HG03378 (cell line): ENCODE measurements around the gene SMAD3.
"Not testable (repeated sequence)": the region's sequence is repeated elsewhere in the genome, so short reads cannot be mapped to it uniquely, and the experiment has no call there.

Experiments
- ATAC-seq: cut with Tn5 transposase; IDR thresholded peaks from one replicate; pipeline ENCODE4 v1.9.1; 2021; ENCODE audit warnings: mild to moderate bottlenecking, moderate library complexity; ENCODE audit not compliant: unreplicated experiment

SMAD3 gene

DNA sequence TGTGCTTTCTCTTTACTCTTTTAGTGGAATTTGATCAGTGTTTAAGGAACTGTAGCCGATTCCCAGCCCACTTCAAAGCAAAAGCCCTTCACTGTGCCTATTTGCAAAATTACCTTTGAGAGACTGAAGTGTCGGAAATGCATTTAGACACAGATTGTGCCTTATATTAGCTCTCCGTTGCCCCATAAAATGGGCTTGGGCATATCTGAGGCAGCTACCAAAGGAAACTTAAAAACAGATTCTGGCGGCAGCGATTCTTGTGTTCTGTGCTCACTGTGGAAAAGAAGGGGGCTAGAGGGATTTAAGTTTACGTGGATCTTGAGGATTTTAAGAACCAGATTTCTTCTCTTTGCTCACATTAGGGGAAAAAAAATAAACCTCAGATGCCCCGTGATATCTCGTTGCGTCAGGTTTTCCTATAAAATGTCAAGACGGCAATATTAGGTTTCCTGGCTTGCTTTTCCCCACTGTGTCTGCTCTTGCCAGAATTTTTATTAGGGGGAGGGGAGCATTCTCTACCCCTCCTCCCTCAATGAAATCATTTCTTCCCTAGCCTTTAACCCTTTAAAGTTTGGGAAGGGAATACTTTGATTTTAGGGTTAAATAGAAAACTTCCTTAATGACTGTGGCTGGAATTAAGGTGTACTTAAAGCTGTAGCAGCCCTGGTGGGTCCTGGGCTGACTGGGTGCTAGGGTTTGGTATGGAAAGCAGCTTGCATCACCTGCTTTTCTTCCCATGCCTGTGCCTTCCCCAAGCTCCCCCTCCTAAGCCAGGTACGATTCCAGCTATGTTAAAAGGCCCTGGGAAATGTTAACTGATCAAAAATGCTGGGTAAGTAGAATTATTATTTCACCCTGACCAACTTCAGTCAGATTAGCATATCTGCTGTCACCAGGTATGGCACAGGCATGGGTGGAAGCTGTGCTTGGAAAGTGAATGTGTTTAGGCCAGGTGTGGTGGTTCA, 73.8 kb downstream of the SMAD3 start:
- ATAC-seq = no peak

DNA sequence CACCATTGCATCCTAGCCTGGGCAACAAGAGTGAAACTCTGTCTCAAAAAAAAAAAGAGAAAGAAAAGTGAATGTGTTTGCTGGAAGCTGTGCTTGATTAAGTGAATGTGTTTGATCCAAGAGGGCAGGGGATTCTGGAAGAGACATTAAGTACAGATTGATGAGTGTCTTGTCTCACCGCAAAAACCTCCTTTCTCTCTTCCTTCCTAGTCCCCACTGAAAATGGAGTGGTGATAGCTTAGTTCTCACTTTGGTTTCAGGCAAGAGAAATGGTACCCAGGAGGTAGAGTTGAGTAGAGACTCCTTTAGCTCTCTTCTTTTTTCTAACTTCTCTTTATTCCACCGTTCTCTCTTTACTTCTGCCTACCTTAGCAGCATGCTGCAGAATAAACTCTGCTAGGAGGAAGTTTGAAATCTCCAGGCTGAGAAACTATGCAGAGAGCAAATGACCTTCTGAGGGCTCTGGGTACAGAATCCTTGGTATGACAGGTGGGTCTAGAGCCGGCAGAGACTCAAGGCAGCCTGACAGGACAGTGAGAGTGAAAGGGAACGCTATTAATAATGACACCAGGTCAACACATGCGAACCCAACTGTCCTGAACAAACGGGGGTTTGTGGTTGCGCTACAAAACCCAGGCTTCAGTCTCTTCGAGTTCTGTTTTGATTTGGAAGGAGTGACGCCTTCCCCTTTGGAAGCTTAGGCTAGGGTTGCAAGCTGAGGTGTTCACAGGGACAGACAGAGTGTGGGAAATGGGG, 74.9 kb downstream of the SMAD3 start:
- ATAC-seq = no peak

DNA sequence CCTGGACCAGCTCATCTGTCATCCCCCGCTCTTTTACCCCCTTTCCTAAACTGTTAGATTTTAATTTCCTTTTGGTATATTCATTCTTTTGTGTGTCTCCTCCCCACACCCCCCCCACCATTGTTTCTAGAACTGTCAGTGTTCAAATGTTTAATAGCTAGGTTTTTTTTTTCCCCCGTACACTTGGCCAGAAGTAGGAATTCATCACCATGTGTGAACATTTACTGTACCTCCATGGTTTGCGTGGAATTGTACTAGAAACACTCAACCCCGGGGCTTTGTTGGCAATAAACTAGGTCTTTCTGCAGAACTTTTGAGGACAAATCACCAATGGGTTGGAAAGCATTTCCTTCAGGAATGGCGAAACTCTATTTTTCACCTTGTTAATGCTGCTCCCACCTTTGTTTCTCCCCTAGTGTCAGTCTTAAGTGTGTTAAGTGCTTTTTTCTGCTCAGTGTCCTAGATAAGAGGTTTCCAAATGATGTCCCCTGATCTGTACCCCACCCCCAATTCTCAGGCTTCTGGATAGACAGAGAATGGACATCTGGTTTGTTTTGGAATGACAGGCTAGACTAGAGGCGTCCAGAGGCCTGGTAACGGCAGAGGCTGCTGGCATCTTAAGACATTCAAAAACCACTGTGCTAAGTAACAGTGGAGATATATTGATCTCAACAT, 76.8 kb downstream of the SMAD3 start:
- no peak for ATAC-seq

DNA sequence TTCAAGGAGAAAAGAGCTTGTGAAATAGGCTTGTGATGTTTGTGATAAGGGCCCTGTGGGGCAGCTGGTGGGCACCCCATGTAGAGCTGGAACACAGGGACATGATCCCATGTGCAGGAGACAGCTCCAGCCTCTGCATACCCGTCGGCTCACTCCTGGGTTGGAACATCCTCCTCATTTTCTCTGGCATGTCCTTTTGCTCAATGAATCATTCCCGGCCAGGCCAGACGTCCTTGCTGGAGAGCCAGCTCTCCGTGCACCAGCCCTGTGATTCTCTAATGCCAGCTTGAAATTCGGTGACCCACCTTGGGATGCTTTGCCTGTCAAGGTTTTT, 77.3 kb downstream of the SMAD3 start:
- ATAC-seq = no peak

DNA sequence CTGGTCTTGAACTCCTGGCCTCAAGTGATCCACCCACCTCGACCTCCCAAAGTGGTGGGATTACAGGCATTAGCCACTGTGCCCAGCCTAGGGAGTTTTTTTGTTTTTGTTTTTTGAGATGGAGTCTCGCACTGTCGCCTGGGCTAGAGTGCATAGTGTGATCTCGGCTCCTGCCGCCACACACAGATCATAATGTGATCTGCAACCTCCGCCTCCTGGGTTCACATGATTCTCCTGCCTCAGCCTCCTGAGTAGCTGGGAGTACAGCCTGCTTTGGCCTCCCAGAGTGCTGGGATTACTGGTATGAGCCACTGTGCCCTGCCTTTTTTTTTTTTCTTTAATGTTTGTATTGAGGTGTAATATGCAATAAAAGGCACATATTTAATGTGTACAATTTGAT, 78.2 kb downstream of the SMAD3 start:
- ATAC-seq = no peak

DNA sequence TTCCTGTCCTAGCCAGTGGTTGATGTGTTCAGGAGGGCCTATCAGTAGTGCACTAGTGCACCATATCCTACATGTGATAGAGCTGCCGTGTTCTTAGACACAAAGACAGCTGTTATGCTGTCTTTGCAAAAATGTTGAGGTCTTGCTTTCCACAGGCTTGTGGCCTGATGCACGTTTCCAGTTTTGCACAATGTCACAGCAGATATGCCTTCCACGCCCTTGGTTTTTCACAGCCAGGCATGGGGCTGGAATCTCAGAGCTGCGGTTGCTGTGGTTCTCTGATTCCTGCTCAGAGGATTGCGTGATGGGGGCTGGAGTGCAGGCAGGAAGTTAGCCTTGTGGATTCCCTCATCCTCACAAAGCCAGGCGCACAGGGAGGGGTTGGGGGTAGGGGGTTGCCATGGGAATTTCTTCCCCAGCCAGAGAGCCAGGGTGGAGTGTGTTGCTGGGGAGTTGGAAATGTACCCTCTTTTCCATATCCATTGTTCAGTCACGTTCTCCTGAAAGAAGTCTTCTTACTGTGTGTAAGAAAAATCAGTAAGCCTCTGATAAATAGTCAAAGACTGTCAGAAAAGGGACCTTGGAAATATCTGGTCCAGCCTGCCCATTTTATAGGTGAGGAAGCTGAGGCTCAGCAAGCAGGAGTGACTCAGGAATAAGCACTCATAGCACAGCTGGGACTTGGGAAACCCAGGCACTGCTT, 79.4 kb downstream of the SMAD3 start:
- ATAC-seq = no peak

DNA sequence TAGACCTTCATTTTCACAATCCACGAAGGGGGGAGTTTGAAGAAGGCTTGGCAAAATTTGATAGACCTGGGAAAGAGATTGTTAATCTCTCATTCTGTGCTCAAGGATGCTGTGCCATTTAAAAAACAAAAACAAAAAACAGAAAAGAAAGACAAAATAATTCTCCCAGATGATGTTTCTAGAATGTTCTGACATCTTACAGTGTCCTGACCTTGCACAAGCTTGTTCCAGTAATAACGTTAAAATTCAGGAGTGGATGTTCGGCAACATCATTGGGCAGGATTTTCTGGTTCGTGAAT, 79.9 kb downstream of the SMAD3 start:
- ATAC-seq = no peak

DNA sequence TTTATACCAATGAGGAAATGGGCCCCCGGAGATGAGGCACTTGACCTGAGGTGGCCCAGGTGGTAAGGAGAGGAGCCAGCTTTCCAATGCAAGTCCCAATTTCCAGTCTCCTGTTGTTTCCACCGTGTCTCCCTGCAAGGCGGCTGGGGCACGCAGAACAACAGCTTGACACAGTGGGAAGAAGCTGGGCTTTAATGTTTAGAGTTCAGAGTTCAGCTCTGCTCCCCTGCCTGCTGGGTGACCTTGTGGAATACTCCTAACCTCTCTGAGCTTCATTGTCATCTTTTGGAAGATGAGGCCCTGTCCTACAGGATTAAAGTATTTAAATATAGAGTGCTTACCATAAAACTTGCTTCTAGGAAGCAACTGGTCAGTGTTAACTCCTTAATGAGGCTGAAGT, 80.3 kb downstream of the SMAD3 start:
- no peak for ATAC-seq

DNA sequence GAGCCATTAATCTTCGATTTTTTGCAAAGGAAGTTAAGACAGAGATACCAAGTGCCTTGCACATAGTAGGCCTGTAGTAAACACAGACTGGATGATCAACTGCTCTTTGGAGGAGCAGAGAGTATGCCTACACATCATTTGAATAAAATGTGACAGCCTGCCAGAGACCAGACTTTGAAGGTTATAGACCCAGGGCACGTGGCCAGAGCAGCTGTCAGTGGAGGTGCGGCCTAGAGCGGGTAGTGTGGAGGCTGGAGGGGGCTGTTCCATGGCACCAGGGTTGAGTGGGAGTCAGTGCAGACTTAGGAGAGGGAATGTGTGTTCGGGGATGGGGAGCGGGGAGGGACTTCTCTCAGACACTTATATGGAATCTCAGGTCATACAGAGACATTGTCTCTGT, 80.8 kb downstream of the SMAD3 start:
- no peak for ATAC-seq

DNA sequence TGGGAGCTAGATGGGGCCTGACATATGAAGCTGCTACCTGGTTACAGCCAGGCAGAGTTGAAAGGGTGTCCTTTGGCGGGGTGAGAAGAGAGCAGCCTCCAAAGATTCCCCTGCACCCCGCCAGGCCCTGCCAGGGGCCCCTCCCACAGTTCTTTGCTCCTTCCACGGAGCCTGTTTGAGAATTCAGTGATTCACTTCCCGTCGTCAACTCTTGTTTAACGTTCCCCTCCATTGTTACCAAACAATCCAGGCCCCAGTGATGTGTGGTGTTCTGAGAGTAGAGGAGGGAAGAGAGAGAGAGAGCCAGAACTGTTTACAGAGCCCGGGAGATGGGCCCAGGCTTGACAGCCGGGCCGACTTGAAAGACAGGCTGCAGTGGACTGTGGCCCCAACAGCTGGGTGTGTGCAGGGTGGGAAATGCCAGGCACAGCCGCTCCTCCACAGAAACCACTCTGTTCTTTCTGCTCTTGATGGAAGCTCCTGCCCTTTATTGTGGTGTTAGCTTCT, 81.5 kb downstream of the SMAD3 start:
- ATAC-seq = no peak

DNA sequence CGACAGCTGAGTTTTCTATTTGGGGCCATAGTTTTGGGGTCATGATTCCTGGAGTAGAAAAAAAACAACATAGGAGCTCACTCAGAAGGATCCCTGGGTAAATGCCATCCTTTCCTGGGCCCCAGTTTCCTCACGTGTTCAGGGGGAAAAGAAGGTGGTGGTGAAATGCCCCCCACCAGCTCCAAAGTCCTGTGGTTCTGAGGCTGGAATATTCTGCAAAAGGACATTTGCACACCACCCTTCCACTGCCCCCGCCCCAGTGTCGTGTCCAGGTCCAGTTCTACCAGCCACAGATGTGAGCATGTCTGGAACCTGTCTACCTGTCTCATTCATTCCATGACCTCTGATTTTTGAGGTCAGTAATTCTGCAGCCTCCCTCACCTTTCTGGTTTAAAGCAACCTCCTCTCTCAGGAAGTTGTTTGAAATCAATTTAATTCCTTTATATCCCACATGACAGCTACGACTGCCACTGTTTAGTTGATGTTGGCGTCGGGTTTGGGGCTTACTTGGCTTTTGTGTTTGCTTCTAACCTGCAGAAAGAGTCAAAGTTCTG, 82.1 kb downstream of the SMAD3 start:
- ATAC-seq = no peak

DNA sequence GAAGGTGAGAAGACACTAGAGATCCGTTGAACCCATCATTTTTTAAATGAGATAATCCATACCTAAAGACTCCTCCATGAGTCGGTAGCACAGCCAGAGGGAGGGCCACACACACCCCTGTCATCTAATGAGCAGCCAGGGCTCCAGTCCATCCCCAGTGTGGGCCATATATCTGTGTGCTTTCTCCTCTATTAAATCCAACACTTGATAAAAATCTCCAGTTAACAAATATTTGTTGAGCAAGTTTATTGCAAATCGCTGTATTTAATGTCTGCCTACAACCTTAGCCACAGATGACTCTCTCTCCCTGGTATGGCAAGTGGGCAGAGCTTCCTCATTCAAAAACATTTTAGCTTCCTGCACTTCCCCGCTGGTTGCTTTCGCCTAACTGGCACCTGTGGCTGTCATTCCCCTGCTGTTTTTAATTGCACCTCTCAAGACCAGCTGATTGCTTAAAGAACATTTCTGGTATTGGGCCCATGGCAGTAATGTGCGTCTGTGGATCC, 82.8 kb downstream of the SMAD3 start:
- ATAC-seq = no peak

DNA sequence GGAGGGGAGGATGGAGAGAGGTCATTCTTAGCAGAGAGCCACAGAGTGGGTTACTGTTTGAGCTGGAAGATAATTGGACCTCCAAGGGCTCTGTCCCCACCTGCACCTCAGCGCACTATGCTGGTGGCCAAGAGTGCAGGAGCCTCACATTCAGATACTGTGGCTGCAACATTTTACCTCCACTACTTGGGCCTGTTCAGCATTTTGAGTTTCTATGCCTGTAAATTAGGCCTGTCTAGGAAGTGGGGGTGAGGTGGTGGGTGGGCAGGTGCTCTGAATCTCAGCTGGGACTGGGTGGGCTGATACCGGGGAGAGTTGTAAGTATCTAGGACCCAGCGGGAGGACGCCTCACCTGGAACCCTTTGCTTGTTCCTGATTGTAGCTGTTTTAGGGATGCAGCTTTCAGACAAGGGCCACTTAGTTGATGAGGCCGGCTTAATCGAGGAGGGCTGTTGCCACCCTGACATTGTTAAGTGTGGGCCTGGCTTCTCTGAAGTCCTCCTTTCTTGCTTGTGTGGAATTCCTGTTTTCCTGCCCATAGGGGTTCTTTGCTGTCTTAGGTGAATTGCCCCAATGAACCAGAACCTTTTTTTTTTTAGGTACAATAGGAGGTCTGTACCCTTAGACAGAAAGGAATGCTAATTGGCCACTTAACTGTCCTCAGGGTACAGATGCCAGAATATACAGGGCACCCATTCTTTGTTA, 83.8 kb downstream of the SMAD3 start:
- ATAC-seq = no peak

DNA sequence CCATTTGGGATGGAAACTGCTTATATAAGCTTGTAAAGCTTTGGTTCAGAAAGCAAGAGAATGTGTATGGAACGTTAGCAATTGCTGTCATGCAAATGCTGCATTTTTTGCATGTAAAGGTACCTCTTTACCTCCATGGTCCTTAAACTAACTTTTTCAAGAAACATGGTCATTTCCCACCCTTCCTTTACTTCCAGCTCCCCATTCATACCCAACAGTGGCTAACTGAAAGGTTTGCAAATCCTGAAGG, 84.3 kb downstream of the SMAD3 start:
- no peak for ATAC-seq

DNA sequence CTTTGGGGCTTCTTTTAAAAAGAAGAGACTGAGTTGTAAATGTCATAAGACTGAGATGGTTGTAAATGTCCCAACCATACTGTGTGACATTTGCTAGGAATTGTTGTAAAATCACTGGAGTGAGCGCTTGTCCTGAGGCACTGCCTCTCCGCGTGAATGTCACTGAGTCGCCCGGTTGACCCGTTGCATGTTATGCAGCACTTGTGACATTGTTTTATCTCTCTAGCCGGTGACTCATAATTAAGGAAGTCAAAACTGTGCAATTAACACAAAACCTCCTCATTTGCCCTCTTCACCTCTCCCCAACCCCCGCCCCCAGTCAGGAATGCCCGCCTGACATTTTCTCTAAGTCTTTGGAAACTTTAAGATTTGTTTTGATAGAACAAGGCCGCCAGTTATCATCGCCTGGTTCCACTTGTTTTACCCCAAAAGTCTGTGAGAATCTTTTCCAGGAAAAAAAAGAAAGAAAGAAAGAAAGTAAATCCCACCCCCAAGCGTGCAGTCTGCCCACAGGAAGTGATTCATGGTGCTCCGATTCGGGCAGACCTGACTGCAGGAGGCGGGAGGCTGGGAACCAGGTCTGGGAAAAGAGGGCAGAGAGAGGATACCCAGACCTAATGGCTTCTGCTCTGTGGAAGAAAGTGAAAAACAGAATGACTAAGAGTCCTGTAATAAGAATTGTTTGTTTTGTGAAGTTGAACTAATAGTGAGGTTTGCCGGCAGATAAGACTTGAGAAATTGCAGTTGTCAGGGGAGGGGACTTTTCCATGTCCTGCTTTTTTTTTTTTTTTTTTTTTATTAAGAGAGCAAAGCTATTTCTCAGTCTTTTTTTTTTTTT, 84.8 kb downstream of the SMAD3 start:
- no peak for ATAC-seq

DNA sequence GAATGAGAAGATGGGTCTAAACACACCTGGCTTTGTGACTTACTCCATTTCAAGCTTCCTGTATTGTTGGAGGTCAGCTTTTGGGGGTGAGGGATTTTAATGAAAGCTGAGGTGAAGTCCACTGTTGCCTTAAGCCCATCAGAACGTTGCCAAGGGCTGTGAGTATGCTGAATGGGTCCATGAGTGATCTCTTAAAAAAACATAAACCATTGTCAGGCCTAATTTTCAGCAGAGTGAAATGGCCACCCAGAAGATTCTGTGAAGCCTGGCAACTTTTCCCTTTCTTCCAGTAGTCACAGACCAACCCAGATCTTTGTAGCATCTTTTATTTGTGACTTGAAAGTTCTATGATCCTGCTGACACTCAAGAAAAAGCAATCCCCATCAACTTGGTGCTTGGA, 87.0 kb downstream of the SMAD3 start:
- no peak for ATAC-seq

DNA sequence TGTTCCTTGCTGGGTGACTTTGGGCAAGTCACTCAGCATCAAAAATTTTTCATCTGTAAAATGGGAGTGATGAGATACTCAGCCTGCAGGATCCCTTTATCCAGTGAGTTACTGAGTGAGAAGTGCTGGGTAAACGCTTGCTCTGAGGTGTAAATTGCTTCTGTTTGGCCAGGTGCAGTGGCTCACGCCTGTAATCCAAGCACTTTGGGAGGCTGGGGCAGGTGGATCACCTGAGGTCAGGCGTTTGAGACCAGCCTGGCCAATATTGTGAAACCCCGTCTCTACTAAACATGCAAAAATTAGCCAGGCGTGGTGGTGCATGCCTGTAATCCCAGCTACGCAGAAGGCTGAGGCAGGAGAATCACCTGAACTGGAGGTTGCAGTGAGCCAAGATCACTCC, 87.6 kb downstream of the SMAD3 start:
- ATAC-seq = not testable (repeated sequence)

DNA sequence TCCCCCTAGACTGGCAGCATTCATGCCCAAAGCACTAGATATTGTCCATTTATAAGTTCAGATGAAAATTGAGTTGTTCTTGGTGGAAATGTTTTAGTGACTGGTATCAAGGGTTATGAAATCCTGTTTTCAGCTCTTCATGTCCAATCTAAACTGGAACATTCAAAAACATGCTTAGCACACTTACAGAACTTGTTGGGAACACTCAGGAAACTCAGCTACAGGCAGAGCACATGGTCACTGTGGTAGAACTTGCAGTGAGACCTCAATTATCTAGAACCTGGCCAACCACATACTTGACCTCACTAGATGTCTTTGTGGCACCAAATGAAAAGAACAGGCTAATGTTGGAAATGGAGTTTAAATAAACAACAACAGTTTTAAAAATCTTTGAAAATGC, 88.8 kb downstream of the SMAD3 start:
- ATAC-seq = no peak

DNA sequence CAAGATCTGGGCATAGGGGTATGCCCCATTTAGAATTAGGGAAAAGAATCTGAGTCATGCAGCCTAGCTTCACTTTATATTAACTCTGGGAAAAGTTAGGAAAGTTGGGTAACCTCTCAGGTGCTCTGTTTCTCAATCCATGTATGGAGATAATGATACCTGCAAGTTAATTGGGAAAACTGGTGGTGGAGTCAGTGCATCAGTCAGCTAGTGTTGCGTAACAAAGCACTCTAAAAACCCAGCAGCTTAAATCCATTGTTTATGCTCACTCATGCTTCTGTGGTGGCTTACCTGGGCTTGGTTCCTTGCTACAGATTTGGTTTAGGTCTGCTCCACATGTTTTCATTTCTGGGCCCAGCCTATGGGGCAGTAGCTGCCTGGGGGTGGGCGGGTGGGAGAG, 91.0 kb downstream of the SMAD3 start:
- ATAC-seq = no peak
